ENCODE data around the gene LRRC57.

DNA sequence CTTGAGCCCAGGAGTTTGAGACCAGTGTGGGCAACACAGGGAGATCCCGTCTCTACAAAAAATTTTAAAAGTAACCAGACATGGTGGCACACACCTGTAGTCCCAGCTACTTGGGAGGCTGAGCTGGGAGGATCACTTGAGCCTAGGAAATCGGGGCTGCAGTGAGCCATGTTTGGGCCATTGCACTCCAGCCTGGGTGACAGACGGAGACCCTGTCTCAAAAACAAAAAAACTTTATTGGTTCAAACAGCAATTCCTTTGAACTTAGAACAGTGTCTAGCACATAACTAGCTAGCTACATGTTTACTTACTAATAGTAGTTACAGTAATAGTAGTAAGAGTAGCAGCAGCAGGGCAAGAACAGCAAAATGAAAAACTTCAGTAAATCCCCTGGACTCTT is 10.1 kb upstream of the LRRC57 start:
- TF ChIP-seq, protein P1, sequence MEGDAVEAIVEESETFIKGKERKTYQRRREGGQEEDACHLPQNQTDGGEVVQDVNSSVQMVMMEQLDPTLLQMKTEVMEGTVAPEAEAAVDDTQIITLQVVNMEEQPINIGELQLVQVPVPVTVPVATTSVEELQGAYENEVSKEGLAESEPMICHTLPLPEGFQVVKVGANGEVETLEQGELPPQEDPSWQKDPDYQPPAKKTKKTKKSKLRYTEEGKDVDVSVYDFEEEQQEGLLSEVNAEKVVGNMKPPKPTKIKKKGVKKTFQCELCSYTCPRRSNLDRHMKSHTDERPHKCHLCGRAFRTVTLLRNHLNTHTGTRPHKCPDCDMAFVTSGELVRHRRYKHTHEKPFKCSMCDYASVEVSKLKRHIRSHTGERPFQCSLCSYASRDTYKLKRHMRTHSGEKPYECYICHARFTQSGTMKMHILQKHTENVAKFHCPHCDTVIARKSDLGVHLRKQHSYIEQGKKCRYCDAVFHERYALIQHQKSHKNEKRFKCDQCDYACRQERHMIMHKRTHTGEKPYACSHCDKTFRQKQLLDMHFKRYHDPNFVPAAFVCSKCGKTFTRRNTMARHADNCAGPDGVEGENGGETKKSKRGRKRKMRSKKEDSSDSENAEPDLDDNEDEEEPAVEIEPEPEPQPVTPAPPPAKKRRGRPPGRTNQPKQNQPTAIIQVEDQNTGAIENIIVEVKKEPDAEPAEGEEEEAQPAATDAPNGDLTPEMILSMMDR (IDR thresholded peaks at IDR 0.05; ENCODE audit: low read length), result no peak
- TF ChIP-seq EZH2 (optimal IDR thresholded peaks at IDR 0.05; ENCODE audit: low read depth, low read length), result no peak

All from MM.1S (cell line).